H1 (cell line): ENCODE data around the gene RAB31. TPM values are rescaled to one million over a fixed set of nuclear protein-coding genes. Genes with fewer than 3 reads are reported as not detected.
A peak's percentile ranks its signal among the peaks of the same experiment; 100 is the strongest.

Experiments
- CTCF ChIA-PET: fragments of 300-600 bp; sonication (Branson Sonifier 250); formaldehyde crosslinking; loops from one replicate; lab custom pipeline; 2021; ENCODE audit not compliant: partially characterized antibody; lab: Charles Lee
- POLR2A ChIA-PET: fragments of 300-600 bp; sonication (Branson Sonifier 250); formaldehyde crosslinking; loops from one replicate; lab custom pipeline; 2021; ENCODE audit warnings: inconsistent platforms; ENCODE audit not compliant: partially characterized antibody; lab: Charles Lee
- DNase-seq, 2 experiments: peaks; one replicate each; pipeline versions ENCODE4 v3.0.0 to v3.0.0-alpha.2; 2010 to 2022; ENCODE audit warnings: low spot score in 2 of 2, low read depth in 1 of 2, mixed read lengths in 1 of 2
- FAIRE-seq: peaks from 2 replicates; lab custom pipeline; 2011; peaks lifted over from hg19 to GRCh38; lab: Jason Lieb, UNC
- H2AFZ ChIP-seq: 2 replicates; pipeline ENCODE4 v1.8.1; 2012; ENCODE audit warnings: low read length, inconsistent platforms
- H2AK5ac ChIP-seq: 2 replicates; pipeline ENCODE4 v1.6.1; 2013; ENCODE audit warnings: low read depth, low read length
- H2BK120ac ChIP-seq: replicated peaks from 2 replicates; pipeline ENCODE3; 2013; ENCODE audit warnings: low read depth, low read length, inconsistent platforms
- H2BK12ac ChIP-seq: 2 replicates; pipeline ENCODE4 v1.6.1; 2013; ENCODE audit warnings: low read depth, low read length
- H2BK15ac ChIP-seq: 2 replicates; pipeline ENCODE4 v1.6.1; 2013; ENCODE audit warnings: low read length
- H2BK20ac ChIP-seq: 2 replicates; pipeline ENCODE4 v1.6.1; 2013; ENCODE audit warnings: low read length
- H2BK5ac ChIP-seq: 2 replicates; pipeline ENCODE4 v1.6.1; 2013; ENCODE audit warnings: low read depth, low read length
- H3K14ac ChIP-seq: 2 replicates; pipeline ENCODE4 v1.6.1; 2013; ENCODE audit warnings: inconsistent platforms; ENCODE audit not compliant: insufficient read length
- H3K18ac ChIP-seq: 2 replicates; pipeline ENCODE4 v1.6.1; 2013; ENCODE audit warnings: low read length; ENCODE audit errors: extremely low read depth
- H3K23ac ChIP-seq: 2 replicates; pipeline ENCODE4 v1.6.1; 2013; ENCODE audit warnings: inconsistent platforms; ENCODE audit not compliant: insufficient read length
- H3K23me2 ChIP-seq: 2 replicates; pipeline ENCODE4 v1.6.1; 2013; ENCODE audit warnings: low read depth, low read length
- H3K27ac ChIP-seq: 2 replicates; pipeline ENCODE4 v1.6.1; 2011; ENCODE audit warnings: low read depth, low read length, inconsistent platforms
- H3K27me3 ChIP-seq, 4 experiments: replicated peaks in 1 of 4; 1 replicate in 1 of 4; 2 replicates in 3 of 4; pipeline versions ENCODE4 v1.6.1 to v1.8.1; 2011 to 2013; ENCODE audit warnings: low read length in 3 of 4, mild to moderate bottlenecking in 3 of 4, inconsistent platforms in 2 of 4, mixed read lengths in 2 of 4, moderate library complexity in 1 of 4; ENCODE audit not compliant: control insufficient read depth in 3 of 4, insufficient read depth in 3 of 4; ENCODE audit errors: extremely low read depth in 1 of 4
- H3K36me3 ChIP-seq, 4 experiments: 2 replicates each; pipeline versions ENCODE4 v1.6.1 to v1.8.1; 2011 to 2013; ENCODE audit warnings: mild to moderate bottlenecking in 4 of 4, low read length in 3 of 4, moderate library complexity in 2 of 4, control low read depth in 1 of 4, inconsistent platforms in 1 of 4; ENCODE audit not compliant: insufficient read depth in 4 of 4, control insufficient read depth in 2 of 4
- H3K4ac ChIP-seq: replicated peaks from 2 replicates; pipeline ENCODE3; 2013; ENCODE audit warnings: low read length, low read depth, mixed read lengths, inconsistent platforms; ENCODE audit not compliant: insufficient read length
- H3K4me1 ChIP-seq, 4 experiments: replicated peaks in 1 of 4; 1 replicate in 1 of 4; 2 replicates in 3 of 4; pipeline versions ENCODE4 v1.6.1 to v1.8.1; 2011 to 2013; ENCODE audit warnings: low read length in 3 of 4, inconsistent platforms in 2 of 4, mixed read lengths in 1 of 4; ENCODE audit not compliant: insufficient read depth in 4 of 4, control insufficient read depth in 3 of 4
- H3K4me2 ChIP-seq, 2 experiments: 2 replicates each; pipeline versions ENCODE4 v1.6.1 to v1.8.1; 2011 to 2013; ENCODE audit warnings: low read depth in 2 of 2, low read length in 2 of 2, control low read depth in 1 of 2, inconsistent platforms in 1 of 2, mild to moderate bottlenecking in 1 of 2; ENCODE audit not compliant: insufficient read depth in 1 of 2
- H3K4me3 ChIP-seq, 4 experiments: fragments of 200-600, 300-600 bp in 1 of 4; sonication (generic), shearing (Covaris generic), sonication (Bioruptor Twin) in 1 of 4; 2 replicates each; pipeline versions ENCODE4 v1.5.1 to v1.8.1; 2011 to 2016; ENCODE audit warnings: low read length in 4 of 4, low read depth in 3 of 4, control low read depth in 2 of 4, inconsistent platforms in 2 of 4, mild to moderate bottlenecking in 2 of 4, mixed read lengths in 1 of 4, moderate library complexity in 1 of 4; ENCODE audit not compliant: insufficient read depth in 2 of 4; ENCODE audit errors: extremely low read depth in 1 of 4
- H3K56ac ChIP-seq: replicated peaks from 2 replicates; pipeline ENCODE3; 2013; ENCODE audit warnings: low read depth, mild to moderate bottlenecking, mixed read lengths, low read length, inconsistent platforms; ENCODE audit not compliant: insufficient read length
- H3K79me1 ChIP-seq: 2 replicates; pipeline ENCODE4 v1.6.1; 2013; ENCODE audit warnings: low read depth, low read length, control low read depth
- H3K79me2 ChIP-seq, 2 experiments: 2 replicates each; pipeline versions ENCODE4 v1.6.1 to v1.8.1; 2012 to 2013; ENCODE audit warnings: low read length in 2 of 2, mild to moderate bottlenecking in 2 of 2, inconsistent platforms in 1 of 2; ENCODE audit not compliant: insufficient read depth in 2 of 2, control insufficient read depth in 1 of 2
- H3K9ac ChIP-seq, 4 experiments: replicated peaks in 1 of 4; 1 replicate in 1 of 4; 2 replicates in 3 of 4; pipeline versions ENCODE4 v1.6.1 to v1.8.1; 2011 to 2013; ENCODE audit warnings: low read depth in 3 of 4, low read length in 3 of 4, control low read depth in 2 of 4, mild to moderate bottlenecking in 2 of 4, moderate library complexity in 2 of 4, inconsistent platforms in 1 of 4; ENCODE audit errors: extremely low read depth in 1 of 4
- H3K9me3 ChIP-seq, 2 experiments: 2 replicates each; pipeline versions ENCODE4 v1.6.1 to v1.8.1; 2012 to 2013; ENCODE audit warnings: mild to moderate bottlenecking in 2 of 2, moderate library complexity in 2 of 2, control low read depth in 1 of 2, inconsistent platforms in 1 of 2, low read depth in 1 of 2, low read length in 1 of 2, mixed read lengths in 1 of 2; ENCODE audit not compliant: insufficient read depth in 2 of 2
- H4K20me1 ChIP-seq, 2 experiments: replicated peaks in 1 of 2; 2 replicates each; pipeline versions ENCODE3 to v1.8.1; 2011 to 2013; ENCODE audit warnings: inconsistent platforms in 2 of 2, low read length in 2 of 2, mild to moderate bottlenecking in 1 of 2; ENCODE audit not compliant: insufficient read depth in 2 of 2, control insufficient read depth in 1 of 2
- H4K5ac ChIP-seq: 2 replicates; pipeline ENCODE4 v1.6.1; 2013; ENCODE audit warnings: low read length, low read depth, mixed read lengths, inconsistent platforms; ENCODE audit not compliant: insufficient read length
- H4K8ac ChIP-seq: 2 replicates; pipeline ENCODE4 v1.8.0; 2013; ENCODE audit warnings: mild to moderate bottlenecking, moderate library complexity, low read length, inconsistent platforms; ENCODE audit not compliant: insufficient read depth; ENCODE audit errors: extremely low read depth
- H4K91ac ChIP-seq: replicated peaks from 2 replicates; pipeline ENCODE3; 2013; ENCODE audit warnings: low read length, mixed read lengths, inconsistent platforms; ENCODE audit not compliant: insufficient read length
- BRCA1 ChIP-seq: IDR thresholded peaks from 2 replicates; pipeline ENCODE4 v1.6.1; 2012; ENCODE audit warnings: low read depth, low read length, improper control_type of control experiment
- EGR1 ChIP-seq: IDR thresholded peaks from 2 replicates; pipeline ENCODE4 v1.6.1; 2011; ENCODE audit warnings: low read depth, low read length, borderline replicate concordance
- WGBS, 2 experiments: shearing (Covaris generic) in 1 of 2; methylation state at CpG; one replicate each; pipeline versions ENCODE4 v1.1.6 to v1.1.7; 2013 to 2015; ENCODE audit warnings: low lambda C conversion rate in 2 of 2, mixed read lengths in 2 of 2, inconsistent platforms in 1 of 2, low coverage in 1 of 2, missing lambda C conversion rate in 1 of 2; ENCODE audit not compliant: insufficient replicate concordance in 2 of 2, insufficient coverage in 1 of 2, insufficient read length in 1 of 2; ENCODE audit errors: extremely low coverage in 1 of 2, missing lambda C conversion rate in 1 of 2; 5-methylcytosine and 5-hydroxymethylcytosine counted together
- polyA plus RNA-seq, 7 experiments: library from polyadenylated mRNA; depleted of rRNA in 3 of 7; stranded (reverse) in 5 of 7; unstranded in 2 of 7; fragments of >200 nt in 5 of 7; fragments of 200-250 nt in 2 of 7; gene quantifications; 1 replicate in 5 of 7; 2 replicates in 1 of 7; 4 replicates in 1 of 7; pipeline versions ENCODE4 v1.2.1 to v1.2.3, GENCODE V29; 2011 to 2013; ENCODE audit warnings: missing spikeins in 2 of 7, mixed read lengths in 2 of 7
- total RNA-seq: library from RNA; stranded (reverse); fragmentation: NEBNext Ultra II Directional; extraction: Animal tissue kit (Norgen Biotek cat#: 25700); gene quantifications from 2 replicates; pipeline ENCODE4 v1.2.1, GENCODE V29; 2021

Gene RAB31
- total and polyA plus RNA-seq, 2 of the 8 experiments (the other 6 are each of a cell fraction or from before 2014, with no cell fraction given): 15.2 to 40.9 TPM

GRCh38 chr18:9868857-9869714 lies 161.0 kb downstream of the RAB31 start:
- Histone ChIP-seq H3K79me1 (no peaks in the 10 kb centered on the region), H2BK120ac (no peak overlapping the region), H4K20me1 (no peaks in the 10 kb centered on the region), H2AK5ac (no peak overlapping the region), H3K27ac (no peak overlapping the region), H4K91ac (no peak overlapping the region), H3K4me3 (no peak overlapping the region), H3K9me3 (peaks cover 12 to 17% of the 10 kb centered on the region in 2 experiments; a peak in 3 of 4 replicates), H2BK15ac (no peak overlapping the region), H3K23me2 (no peaks in the 10 kb centered on the region), H3K18ac (no peak overlapping the region), H4K8ac (no peak overlapping the region), H3K4ac (no peak overlapping the region), H3K14ac (no peak overlapping the region), H3K4me1 (peaks cover 0 to 14% (median 7%) of the 10 kb centered on the region in 4 experiments; a peak in 4 of 7 replicates), H2BK12ac (no peak overlapping the region), H3K9ac (no peak overlapping the region), H3K79me2 (no peaks in the 10 kb centered on the region), H3K4me2 (no peak overlapping the region), H2AFZ (no peak overlapping the region), H4K5ac (no peak overlapping the region), H3K27me3 (peaks cover 0 to 2% (median 0%) of the 10 kb centered on the region in 4 experiments; a peak in 1 of 7 replicates), H2BK20ac (0 out of 2 replicates have a peak overlapping the region, but pooled peaks have one; percentile 72), H2BK5ac (no peak overlapping the region), H3K36me3 (no peaks in the 10 kb centered on the region), H3K56ac (no peak overlapping the region), H3K23ac (no peak overlapping the region)
- DNase-seq: no peak
- POLR2A ChIA-PET: interaction anchor here (1.0 to 1.3 kb wide), 2 partner anchors 10 to 11 kb away, joined by 3 to 4 read pairs; no protein-coding TSS in a partner anchor
- no peak for FAIRE-seq
- CTCF ChIA-PET: interaction anchor here (0.8 to 2.2 kb wide), 4 partner anchors 11 to 82 kb away, joined by 3 to 7 read pairs (median 5); no protein-coding TSS in a partner anchor
- TF ChIP-seq EGR1 (no peak), BRCA1 (no peak)
- 69% methylated on average over 6 of the region's 6 CpGs; no CpG with 5 or more reads in 1 of the 2 experiments for WGBS, 2 experiments
